AG10803 (cell line): ENCODE results near the gene IFITM2.

Experiments used
- DNase-seq: peaks from one replicate; pipeline ENCODE4 v3.0.0; 2010; ENCODE audit warnings: low read depth
- H3K4me3 ChIP-seq: 2 replicates; pipeline ENCODE4 v1.5.1; 2011; ENCODE audit warnings: mild to moderate bottlenecking, low read length, control low read depth
- CTCF ChIP-seq: conservative IDR thresholded peaks from 2 replicates; pipeline ENCODE4 v1.5.1; 2011; ENCODE audit warnings: mild to moderate bottlenecking, low read length, control low read depth, inconsistent platforms

IFITM2 gene

GRCh38 chr11:292211-293121 lies 15.2 kb upstream of the IFITM2 start:
- no peak for DNase-seq
- no peak overlapping the region for H3K4me3 ChIP-seq
- no peak for TF ChIP-seq CTCF

- no peak for TF ChIP-seq CTCF
- H3K4me3 ChIP-seq = no peak overlapping the region
- DNase-seq = no peak
These were observed 14.3 kb upstream of the IFITM2 start for GRCh38 chr11:293271-293851.

- no peak for DNase-seq
- no peak overlapping the region for H3K4me3 ChIP-seq
- no peak for TF ChIP-seq CTCF
These were observed 13.6 kb upstream of the IFITM2 start for GRCh38 chr11:293852-294661.

- no peak for DNase-seq
- no peak for TF ChIP-seq CTCF
These were observed 12.8 kb upstream of the IFITM2 start for GRCh38 chr11:294780-295179.

GRCh38 chr11:295351-296170 lies 12.1 kb upstream of the IFITM2 start:
- no peak for DNase-seq
- no peak for TF ChIP-seq CTCF
- no peak overlapping the region for H3K4me3 ChIP-seq

More at GRCh38 chr11:294780-295179, 12.8 kb upstream of the IFITM2 start:
- no peak overlapping the region for H3K4me3 ChIP-seq

- no peak for TF ChIP-seq CTCF
- H3K4me3 ChIP-seq = no peak overlapping the region
These were observed 11.2 kb upstream of the IFITM2 start for GRCh38 chr11:296171-297050.

More at GRCh38 chr11:296171-297050, 11.2 kb upstream of the IFITM2 start:
- DNase-seq = no peak
